ENCODE data around the gene PPARG. TPM values are rescaled to one million over a fixed set of nuclear protein-coding genes. Genes with fewer than 3 reads are reported as not detected.
"Not testable (repeated sequence)": the region's sequence is repeated elsewhere in the genome, so short reads cannot be mapped to it uniquely, and the experiment has no call there.

PPARG gene
- total RNA-seq, 1 donor from 2014 or later, result 40.1 TPM

DNA sequence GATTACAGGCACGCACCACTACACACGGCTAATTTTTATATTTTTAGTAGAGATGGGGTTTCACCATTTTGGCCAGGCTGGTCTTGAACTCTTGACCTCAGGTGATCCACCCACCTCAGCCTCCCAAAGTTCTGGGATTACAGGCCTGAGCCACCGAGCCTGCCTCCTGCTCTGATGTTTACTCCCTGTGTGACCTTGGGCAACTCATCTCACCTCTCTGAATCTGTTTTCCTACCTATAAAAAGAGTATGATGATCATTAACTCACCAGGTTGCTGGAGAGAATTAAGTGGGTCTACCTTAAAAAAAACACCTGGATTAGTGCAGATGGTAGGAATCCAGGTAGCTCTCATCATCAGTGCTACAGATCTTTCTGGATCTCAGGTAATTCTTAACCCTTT, 190.3 kb downstream of the PPARG start:
- peaks cover 21% of the 10 kb centered on the region for H3K4me1 Mint-ChIP-seq (ENCODE audit: low read depth)
- intact Hi-C loops (cut with micrococcal nuclease); H3K4me3 Mint-ChIP-seq (ENCODE audit: low read depth); H3K36me3 Mint-ChIP-seq (ENCODE audit: low read depth); DNase-seq (ENCODE audit: low spot score); H3K27ac Mint-ChIP-seq; H3K9me3 Mint-ChIP-seq; H3K27me3 Mint-ChIP-seq (ENCODE audit: low read depth): not testable (repeated sequence)

DNA sequence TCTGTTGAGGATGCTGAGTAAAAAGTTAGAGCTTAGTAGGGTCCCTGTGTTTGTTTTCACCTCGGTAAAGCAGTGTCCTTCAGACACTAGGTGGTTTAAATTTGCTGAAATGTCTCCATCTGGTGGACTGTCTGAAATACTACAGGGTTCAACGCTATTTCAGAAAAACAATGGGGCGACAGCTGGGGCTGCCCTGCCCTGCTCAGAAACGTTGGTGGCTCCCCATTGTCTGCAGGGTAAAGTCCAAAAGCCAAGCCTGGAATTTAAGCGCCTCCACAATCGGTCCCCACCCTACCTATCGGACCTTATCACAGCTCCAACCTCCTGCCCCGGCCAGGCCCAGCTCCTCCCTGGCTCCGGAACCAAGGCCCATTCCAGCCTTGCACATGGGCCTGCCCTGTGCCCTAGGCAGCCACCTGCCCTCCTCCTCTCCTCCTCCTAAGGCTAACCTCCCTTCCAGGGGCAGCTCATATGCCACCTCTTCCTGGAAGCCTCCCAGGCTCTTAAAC, 191.1 kb downstream of the PPARG start:
- Mint-ChIP-seq H3K9me3 (no peaks in the 10 kb centered on the region), H3K4me1 (ENCODE audit: low read depth) (peaks cover 22% of the 10 kb centered on the region), H3K36me3 (ENCODE audit: low read depth) (no peaks in the 10 kb centered on the region), H3K27ac (no peak overlapping the region), H3K4me3 (ENCODE audit: low read depth) (no peak overlapping the region), H3K27me3 (ENCODE audit: low read depth) (no peaks in the 10 kb centered on the region)
- intact Hi-C loops (cut with micrococcal nuclease), result loop anchor here (1.0 to 5.0 kb wide), 6 partner anchors 58 to 345 kb away; partner anchors contain the start of gene PPARG
- DNase-seq (ENCODE audit: low spot score), result peak; percentile 22

DNA sequence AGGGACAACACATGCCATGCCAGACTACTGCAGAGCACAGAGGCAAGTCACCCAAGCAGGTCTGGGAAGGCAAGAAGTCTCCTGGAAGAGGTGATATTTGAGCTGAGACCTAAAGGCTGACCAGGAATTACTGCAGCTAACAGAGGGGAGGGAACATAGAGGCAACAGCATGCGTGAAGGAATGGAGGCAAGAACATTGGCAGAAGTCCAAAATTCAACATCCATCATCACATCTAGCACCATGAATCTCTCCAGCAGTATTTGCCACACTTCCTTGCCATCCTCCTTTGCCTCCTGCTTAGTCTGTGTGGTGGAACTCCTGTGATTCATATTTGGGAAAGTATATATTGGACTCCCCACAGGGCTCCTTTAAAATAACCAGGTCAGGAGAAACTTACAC, 194.5 kb downstream of the PPARG start:
- Mint-ChIP-seq H3K4me3 (ENCODE audit: low read depth) (peak overlapping the region; percentile 93), H3K27me3 (ENCODE audit: low read depth) (no peaks in the 10 kb centered on the region), H3K9me3 (no peaks in the 10 kb centered on the region), H3K27ac (peak overlapping the region; percentile 91), H3K4me1 (ENCODE audit: low read depth) (peaks cover 34% of the 10 kb centered on the region), H3K36me3 (ENCODE audit: low read depth) (peaks cover 6% of the 10 kb centered on the region)
- intact Hi-C loops (cut with micrococcal nuclease), result loop anchor here (5.0 kb wide), 5 partner anchors 61 to 306 kb away; partner anchors contain the start of gene PPARG
- DNase-seq (ENCODE audit: low spot score), result no peak

DNA sequence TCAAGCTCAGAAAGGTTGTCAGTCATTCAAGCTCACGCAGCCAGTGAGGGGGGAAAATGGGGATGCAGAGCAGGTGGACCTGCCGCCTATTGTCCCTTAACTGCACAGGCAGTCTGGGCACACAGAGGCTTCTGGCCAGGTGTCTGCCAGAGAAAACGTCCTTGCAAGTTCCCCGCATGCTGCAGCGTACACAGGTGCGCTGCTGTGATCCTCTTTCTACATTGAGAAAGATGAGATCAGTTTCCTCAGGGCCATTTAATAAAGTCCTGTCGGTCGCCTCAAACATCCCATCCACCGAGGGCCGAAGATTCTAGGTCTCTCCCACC, 195.0 kb downstream of the PPARG start:
- Mint-ChIP-seq H3K27me3 (ENCODE audit: low read depth) (no peaks in the 10 kb centered on the region), H3K4me1 (ENCODE audit: low read depth) (peaks cover 38% of the 10 kb centered on the region), H3K36me3 (ENCODE audit: low read depth) (peaks cover 6% of the 10 kb centered on the region), H3K9me3 (no peaks in the 10 kb centered on the region), H3K27ac (peak overlapping the region; percentile 91), H3K4me3 (ENCODE audit: low read depth) (peak overlapping the region; percentile 93)
- no peak for DNase-seq (ENCODE audit: low spot score)
- intact Hi-C loops (cut with micrococcal nuclease), result loop anchor here (1.0 to 5.0 kb wide), 9 partner anchors 62 to 349 kb away; partner anchors contain the start of genes MKRN2, PPARG and RAF1

Other genes with a start within 250 kb of the PPARG start
- gene TIMP4, start 130.2 kb upstream of the PPARG start, total RNA-seq, result 0.41 and 0.92 TPM in 2 replicates
- 23.6 and 28.5 TPM in 2 replicates for gene TSEN2, start 195.4 kb downstream of the PPARG start, total RNA-seq